HG02885 (cell line): Measurements from ENCODE around the gene TSGA10IP.

ENCODE experiments used
- ATAC-seq: cut with Tn5 transposase; IDR thresholded peaks from one replicate; pipeline ENCODE4 v1.9.1; 2021; ENCODE audit warnings: mild to moderate bottlenecking; ENCODE audit not compliant: unreplicated experiment, poor library complexity

The TSGA10IP gene

DNA sequence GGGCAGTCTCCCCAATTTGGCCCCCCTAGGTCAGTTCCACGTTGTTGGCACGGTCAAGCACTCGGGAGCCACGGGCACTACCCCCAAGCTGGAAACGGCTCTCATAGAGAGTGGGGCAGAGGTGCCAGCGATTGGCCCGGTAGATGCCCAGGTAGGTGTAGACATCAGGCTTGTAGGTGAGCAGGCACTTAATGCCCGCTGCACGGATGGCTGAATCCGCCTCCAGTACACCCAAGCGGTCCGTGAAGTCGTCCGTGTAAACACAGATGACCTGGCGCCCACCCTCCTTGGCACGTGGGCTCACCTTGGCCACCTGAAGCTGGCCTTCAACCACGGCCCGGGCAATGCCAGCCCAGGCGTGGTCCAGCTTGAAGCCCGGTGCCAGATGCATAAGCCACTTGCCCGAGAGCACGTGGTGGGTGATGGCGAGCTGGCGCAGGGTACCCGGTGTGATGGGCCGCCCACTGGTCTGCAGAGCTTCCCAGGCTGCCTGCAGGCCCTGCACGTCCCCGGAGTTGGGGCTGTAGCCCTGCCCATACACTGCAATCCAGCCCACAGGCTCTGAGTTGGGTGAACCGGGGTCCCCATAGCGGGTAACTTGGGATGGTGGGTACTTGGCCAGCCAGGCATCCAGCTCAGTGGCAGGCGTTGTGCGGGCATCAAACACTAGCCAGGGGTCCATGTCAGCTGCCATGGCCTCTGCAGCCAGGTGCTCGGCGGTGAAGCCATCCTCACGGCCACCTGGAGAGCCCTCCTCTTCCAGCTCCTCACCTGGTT is 27.7 kb upstream of the TSGA10IP start:
- no peak for ATAC-seq

DNA sequence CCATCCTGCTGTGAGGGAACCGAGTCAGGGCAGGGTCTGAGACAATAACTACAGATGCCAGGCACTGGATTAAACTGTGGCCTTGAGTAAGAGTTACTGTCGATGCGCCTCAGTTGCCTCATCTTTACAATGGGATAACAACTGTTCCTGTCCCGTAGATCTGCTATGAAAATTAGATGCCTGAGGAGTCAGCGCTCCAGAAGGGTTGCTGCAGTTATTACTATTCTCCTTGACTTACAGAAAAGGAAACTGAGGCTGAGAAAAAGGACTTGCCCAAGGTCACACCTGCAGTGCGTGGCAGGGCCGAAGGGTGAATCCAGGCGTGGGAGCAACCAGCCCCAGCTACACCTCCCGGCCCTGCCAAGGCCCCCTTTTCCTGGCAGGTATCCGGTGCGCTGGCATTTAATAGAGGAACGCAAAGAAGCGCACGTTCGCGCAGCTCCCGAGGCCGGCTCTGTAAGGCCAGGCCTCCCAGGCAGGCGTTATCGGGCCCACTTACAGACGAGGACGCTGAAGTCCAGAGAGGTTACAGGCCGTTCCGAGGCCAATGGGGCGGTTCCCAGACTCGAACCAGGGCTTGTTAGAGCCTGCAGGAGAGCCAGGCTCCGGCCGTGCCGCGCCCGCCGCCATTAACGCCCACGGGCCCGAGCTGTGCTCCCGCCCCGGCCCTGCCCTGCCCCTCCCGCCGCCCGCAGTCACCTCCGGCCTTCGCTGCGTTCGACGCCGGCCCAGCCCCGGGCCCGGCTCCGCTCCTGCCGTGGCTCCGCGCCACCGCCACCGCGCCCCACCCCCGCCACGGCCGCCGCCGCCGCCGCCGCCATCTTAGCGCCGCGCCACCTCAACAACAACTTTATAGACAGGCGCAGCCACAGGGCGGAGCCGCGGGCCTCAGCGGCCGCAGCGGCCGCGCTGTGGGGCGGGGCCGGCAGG is 26.8 kb upstream of the TSGA10IP start, which contains the start of gene C11orf68:
C11orf68 (minus strand) TSS at position 852 of the 930 bp plus-strand sequence; CDS start at position 821, 31 bp downstream.
- ATAC-seq, result peak; percentile 65

- ATAC-seq, result peak; percentile 86
Observed at GRCh38 chr11:65919141-65919572, 26.1 kb upstream of the TSGA10IP start, which contains the start of gene DRAP1. DRAP1 (plus strand) TSS chr11:65919426; CDS start chr11:65919502, 76 bp downstream.

GRCh38 chr11:65919573-65920371 is 25.5 kb upstream of the TSGA10IP start:
- peak; percentile 46 for ATAC-seq

- no peak for ATAC-seq
Observed at GRCh38 chr11:65920372-65920802, 24.9 kb upstream of the TSGA10IP start.

DNA sequence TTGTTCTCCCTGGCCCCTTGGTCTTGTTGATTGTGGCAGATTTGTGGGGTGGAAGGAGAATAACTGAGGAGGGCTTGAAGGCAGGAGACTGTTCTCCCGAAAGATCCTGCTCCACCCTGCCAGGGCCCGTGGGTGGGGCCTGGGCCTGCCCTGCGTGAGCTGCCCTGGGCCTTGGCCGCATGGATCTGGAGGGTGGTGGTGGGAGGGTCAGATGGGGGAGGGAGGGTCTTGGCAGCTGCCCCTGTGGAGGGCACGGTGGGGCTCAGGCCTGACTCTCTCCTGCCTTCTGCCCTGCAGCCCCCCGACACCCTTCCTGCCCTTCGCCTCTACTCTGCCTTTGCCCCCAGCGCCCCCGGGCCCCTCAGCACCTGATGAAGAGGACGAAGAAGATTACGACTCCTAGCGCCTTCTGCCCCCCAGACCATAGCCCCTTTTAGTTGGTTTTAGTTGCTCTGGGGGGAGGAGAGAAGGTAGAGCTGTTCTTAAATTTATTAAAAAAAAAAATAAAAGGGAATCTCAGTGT is 24.2 kb upstream of the TSGA10IP start:
- no peak for ATAC-seq

DNA sequence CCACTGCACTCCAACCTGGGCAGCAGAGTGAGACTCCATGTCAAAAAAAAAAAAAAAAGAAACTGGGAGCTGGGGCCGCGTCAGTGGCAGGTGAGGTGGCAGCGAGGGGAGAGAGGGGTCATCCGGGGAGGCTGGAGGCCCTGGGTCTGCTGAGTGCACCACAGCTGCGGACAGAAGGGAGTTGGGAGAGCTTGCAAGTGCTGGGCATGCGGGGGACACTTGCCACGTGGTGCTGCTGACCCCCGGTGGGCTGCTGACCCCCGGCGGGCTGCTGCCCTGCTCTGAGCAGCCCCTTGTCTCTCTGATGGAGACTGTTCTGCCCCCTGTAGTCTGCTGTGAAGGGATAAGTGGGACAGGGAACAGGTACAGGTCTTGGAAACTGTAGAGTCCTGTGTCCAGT is 23.4 kb upstream of the TSGA10IP start:
- no peak for ATAC-seq

DNA sequence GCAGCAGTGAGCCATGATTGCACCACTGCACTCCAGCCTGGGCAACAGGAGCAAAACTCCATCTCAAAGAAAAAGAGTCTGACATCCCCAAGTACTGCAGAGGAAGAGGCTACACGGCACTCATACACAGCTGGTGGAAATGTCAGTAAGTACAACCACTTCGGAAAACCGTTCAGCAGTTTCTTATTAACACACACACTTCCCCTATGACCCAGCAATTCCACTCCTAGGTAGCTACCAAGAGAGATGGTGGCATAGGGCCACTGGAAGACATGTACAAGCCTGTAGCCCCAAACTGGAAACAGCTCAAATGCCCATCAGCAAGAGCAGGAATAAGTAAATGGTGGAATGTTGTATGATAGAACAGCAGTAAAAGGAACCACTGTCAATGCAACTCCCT is 22.7 kb upstream of the TSGA10IP start:
- no peak for ATAC-seq

GRCh38 chr11:65925397-65925796 is 19.9 kb upstream of the TSGA10IP start:
- ATAC-seq, result no peak

DNA sequence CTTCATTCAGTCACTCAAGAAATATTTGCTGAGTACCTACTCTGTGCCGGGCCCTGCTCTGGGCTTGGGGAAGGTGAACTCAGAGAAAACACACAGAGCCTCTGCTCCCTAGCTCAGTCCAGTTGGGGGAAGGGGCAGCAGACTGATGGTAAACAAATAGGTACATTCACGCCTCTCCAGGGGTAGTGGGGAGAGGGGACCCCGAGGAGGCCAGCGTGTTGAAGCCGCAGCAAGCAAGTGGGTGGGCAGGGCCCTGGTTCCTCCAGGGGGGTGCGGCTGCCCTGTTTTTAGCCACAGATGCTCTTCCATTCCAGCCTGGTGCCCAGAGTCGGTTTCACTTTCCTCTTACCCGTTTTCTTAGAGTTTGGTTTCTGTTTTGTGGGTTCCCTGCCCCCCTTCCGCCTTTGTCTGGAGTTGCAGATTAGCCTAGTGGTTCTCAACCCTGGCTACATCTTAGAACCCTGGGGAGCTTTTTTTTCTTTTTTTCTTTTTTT is 17.3 kb upstream of the TSGA10IP start:
- peak; percentile 52 for ATAC-seq

DNA sequence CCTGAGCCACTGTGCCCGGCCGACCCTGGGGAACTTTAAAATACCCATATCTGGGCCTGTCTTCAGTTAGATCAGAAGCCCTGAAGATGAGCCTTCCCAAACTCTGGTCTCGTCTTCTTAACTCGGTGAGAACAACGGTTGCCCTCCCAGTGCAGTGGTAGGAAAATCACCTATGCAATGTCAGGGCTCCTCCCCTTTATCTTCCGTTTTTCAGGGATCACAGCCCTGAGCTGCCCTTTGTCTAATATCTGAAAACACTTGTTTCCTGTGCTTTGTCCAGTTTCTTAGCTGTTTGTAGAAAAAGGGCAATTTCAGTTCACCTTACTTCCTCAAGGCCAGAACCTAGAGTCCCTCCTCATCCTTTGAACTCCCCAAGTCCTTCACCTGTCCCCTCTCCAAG is 16.6 kb upstream of the TSGA10IP start:
- no peak for ATAC-seq

GRCh38 chr11:65931773-65932557 is 13.3 kb upstream of the TSGA10IP start:
- ATAC-seq, result no peak

DNA sequence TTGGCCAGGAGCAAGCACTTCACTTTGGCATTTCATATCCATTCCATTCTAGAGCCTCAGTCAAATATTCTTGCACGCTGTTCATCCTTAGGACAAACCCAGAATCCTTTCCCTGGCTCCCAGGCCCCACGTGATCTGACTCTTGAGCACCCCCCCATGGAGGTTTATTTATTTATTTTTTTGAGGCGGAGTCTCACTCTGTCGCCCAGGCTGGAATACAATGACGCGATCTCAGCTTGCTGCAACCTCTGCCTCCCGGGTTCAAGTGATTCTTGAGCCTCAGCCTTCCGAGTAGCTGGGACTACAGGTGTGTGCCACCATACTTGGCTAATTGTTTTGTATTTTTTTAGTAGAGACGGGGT is 12.7 kb upstream of the TSGA10IP start:
- ATAC-seq, result no peak

GRCh38 chr11:65934014-65934413 is 11.3 kb upstream of the TSGA10IP start:
- no peak for ATAC-seq

DNA sequence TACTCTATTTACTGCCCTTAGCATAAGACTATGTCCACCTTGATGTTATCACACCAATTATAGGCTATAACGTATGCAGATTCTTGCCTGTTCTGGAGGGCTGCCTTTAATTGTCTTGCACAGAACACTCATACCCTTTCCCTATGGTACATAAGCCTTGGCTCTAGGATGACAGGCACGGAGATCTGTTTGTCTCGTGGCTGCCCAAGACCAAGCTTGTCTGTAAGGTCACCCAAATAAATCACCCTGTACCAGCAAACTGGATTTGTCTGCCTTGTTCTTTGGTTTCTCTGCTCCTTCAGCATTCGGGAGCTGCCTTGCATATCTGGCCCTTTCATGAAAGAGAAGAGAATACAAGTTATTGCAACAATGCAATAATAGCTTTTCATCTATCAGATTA is 7.5 kb upstream of the TSGA10IP start:
- ATAC-seq, result no peak

GRCh38 chr11:65941720-65942310 is 3.5 kb upstream of the TSGA10IP start:
- ATAC-seq, result no peak

GRCh38 chr11:65942531-65942930 is 2.7 kb upstream of the TSGA10IP start:
- ATAC-seq, result no peak

- ATAC-seq, result no peak
Observed at GRCh38 chr11:65944191-65944590, 1.1 kb upstream of the TSGA10IP start.

GRCh38 chr11:65944767-65945166 is 513 bp upstream of the TSGA10IP start:
- ATAC-seq, result no peak
